Activated T-cell treated with anti-CD3 and anti-CD28 coated beads, Interleukin-2, amount 50 U/mL, for 24 hours (primary cell): ENCODE measurements around the gene HAUS2.

Source experiments
- DNase-seq: peaks from one replicate; pipeline ENCODE4 v3.0.0-alpha.2; 2020
- H3K27ac Mint-ChIP-seq: 2 replicates; pipeline ENCODE4 v1.8.0; 2020; ENCODE audit warnings: mild to moderate bottlenecking, mixed read lengths
- H3K27me3 Mint-ChIP-seq: 2 replicates; pipeline ENCODE4 v1.8.0; 2020; ENCODE audit warnings: mixed read lengths
- H3K36me3 Mint-ChIP-seq: 2 replicates; pipeline ENCODE4 v1.8.0; 2020; ENCODE audit warnings: low read depth, mixed read lengths
- H3K4me1 Mint-ChIP-seq: 2 replicates; pipeline ENCODE4 v1.8.0; 2020; ENCODE audit warnings: low read depth, mixed read lengths
- H3K4me3 Mint-ChIP-seq: 2 replicates; pipeline ENCODE4 v1.8.0; 2020; ENCODE audit warnings: mild to moderate bottlenecking, moderate library complexity, mixed read lengths
- H3K9me3 Mint-ChIP-seq: 2 replicates; pipeline ENCODE4 v1.8.0; 2020; ENCODE audit warnings: mixed read lengths

The HAUS2 gene

DNA sequence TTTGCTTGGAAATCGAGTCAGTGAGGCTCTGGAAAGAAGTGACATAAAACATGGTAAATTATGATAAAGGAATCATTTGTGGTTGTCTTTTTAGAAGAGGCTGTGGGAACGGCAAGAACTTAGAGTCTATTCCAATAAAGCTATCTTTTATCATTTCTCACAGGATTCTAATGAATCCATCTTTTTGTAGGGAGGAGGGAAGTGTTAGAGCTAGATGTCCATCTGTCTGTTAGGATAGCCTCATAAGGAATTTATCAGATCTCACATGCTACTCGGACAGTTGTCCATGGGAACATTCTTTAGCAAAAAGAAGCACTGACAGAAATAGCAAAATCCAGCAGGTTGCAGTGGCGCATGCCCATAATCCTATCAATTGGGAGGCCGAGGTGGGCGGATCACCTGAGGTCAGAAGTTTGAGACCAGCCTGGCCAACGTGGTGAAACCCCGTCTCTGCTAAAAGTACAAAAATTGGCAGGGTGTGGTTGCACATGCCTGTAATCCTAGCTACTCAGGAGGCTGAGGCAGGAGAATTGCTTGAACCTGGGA lies 63.8 kb downstream of the HAUS2 start:
- H3K4me1 Mint-ChIP-seq, result peaks cover 19% of the 10 kb centered on the region
- H3K27me3 Mint-ChIP-seq, result no peaks in the 10 kb centered on the region
- no peak overlapping the region for H3K4me3 Mint-ChIP-seq
- no peak for DNase-seq
- H3K9me3 Mint-ChIP-seq, result no peaks in the 10 kb centered on the region
- H3K36me3 Mint-ChIP-seq, result no peaks in the 10 kb centered on the region
- no peak overlapping the region for H3K27ac Mint-ChIP-seq

DNA sequence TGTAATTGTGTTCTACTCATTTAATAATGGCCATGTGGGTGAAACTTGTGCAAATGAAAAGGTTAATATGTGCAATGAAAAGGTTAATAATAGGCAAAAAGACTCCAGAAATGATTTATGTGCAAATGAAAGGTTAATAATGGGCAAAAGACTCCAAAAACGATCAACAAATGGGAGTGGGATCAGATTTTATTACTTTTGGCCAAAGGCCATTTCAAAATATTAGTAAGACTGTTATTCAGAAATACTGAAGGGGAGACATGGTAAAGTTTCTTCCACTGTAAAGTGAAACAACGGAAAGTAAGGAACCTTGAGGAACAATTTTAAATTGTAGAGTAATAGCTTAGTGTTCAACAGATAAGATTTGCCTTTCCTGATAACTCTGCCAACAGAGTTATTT lies 67.5 kb downstream of the HAUS2 start:
- no peak overlapping the region for H3K27ac Mint-ChIP-seq
- no peaks in the 10 kb centered on the region for H3K36me3 Mint-ChIP-seq
- H3K4me1 Mint-ChIP-seq, result peaks cover 3% of the 10 kb centered on the region
- H3K4me3 Mint-ChIP-seq, result no peak overlapping the region
- no peaks in the 10 kb centered on the region for H3K27me3 Mint-ChIP-seq
- no peak for DNase-seq
- H3K9me3 Mint-ChIP-seq, result no peaks in the 10 kb centered on the region
